Muscle layer of colon (tissue), 2 donors: ENCODE measurements around the gene LATS2.
"Not testable (repeated sequence)": the region's sequence is repeated elsewhere in the genome, so short reads cannot be mapped to it uniquely, and the experiment has no call there.

ENCODE experiments used
- H3K27ac ChIP-seq: one replicate; pipeline ENCODE4 v1.7.0; 2013; ENCODE audit warnings: low read depth, mild to moderate bottlenecking, low read length, moderate library complexity
- H3K27me3 ChIP-seq, 2 donors: one replicate each; pipeline ENCODE4 v1.7.0; 2013; ENCODE audit warnings: low read length in 2 of 2, mild to moderate bottlenecking in 2 of 2; ENCODE audit not compliant: insufficient read depth in 2 of 2, control insufficient read depth in 1 of 2
- H3K36me3 ChIP-seq: one replicate; pipeline ENCODE4 v1.7.0; 2013; ENCODE audit warnings: mild to moderate bottlenecking, low read length; ENCODE audit not compliant: insufficient read depth
- H3K4me1 ChIP-seq: one replicate; pipeline ENCODE4 v1.7.0; 2013; ENCODE audit warnings: mild to moderate bottlenecking, low read length; ENCODE audit not compliant: insufficient read depth
- H3K4me3 ChIP-seq, 2 donors: one replicate each; pipeline ENCODE4 v1.7.0; 2013; ENCODE audit warnings: low read length in 2 of 2, low read depth in 1 of 2, mild to moderate bottlenecking in 1 of 2, moderate library complexity in 1 of 2
- H3K9ac ChIP-seq: one replicate; pipeline ENCODE4 v1.7.0; 2013; ENCODE audit warnings: low read length
- H3K9me3 ChIP-seq: one replicate; pipeline ENCODE4 v1.7.0; 2013; ENCODE audit warnings: mild to moderate bottlenecking, low read length
- donor health status: abdominal sarcoma.
- donor health status: Adenocarcinoma of cecum.

LATS2 gene

DNA sequence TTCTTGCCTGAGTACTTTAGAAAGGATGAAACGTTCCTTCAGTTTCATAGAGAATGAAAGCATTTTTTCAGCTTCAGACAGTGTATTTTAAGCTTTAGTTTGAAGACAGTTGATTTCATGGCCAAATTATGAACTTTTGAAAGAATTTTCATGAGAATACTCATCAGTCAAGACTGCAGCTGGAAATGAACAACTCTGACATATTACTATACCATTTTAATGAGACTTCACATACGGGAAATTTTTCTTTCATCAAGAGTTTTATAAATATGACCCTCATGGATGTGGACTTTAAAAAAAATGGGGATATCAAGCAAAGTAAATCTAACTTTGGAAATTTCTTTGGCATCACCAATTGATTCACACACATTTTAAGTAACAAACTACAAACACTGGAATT, 6.4 kb downstream of the LATS2 start:
- no peaks in the 10 kb centered on the region for H3K9me3 ChIP-seq
- H3K9ac ChIP-seq, result peak overlapping the region; percentile 4
- H3K27ac ChIP-seq, result no peak overlapping the region
- peaks cover 60% of the 10 kb centered on the region for H3K4me1 ChIP-seq
- peaks cover 4% of the 10 kb centered on the region for H3K36me3 ChIP-seq
- H3K27me3 ChIP-seq, result no peaks in the 10 kb centered on the region
- H3K4me3 ChIP-seq, result no peak overlapping the region

DNA sequence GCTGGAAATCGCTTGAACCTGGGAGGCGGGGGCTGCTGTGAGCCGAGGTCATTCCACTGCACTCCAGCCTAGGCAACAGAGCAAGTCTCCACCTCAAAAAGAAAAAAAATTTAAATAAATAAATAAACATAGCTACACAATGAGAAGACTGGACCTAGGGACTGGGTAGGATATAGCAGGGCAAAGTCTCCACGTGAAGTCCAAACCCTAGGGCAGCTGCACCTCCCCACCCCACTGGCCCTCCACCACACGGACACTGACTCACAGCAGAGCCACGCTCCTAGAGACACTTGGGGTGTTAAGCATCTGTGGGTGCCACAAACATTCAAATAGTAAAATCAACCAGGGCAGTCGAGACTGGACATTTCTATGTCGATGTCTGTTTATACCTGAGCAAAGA, 7.1 kb downstream of the LATS2 start:
- peaks cover 60% of the 10 kb centered on the region for H3K4me1 ChIP-seq

DNA sequence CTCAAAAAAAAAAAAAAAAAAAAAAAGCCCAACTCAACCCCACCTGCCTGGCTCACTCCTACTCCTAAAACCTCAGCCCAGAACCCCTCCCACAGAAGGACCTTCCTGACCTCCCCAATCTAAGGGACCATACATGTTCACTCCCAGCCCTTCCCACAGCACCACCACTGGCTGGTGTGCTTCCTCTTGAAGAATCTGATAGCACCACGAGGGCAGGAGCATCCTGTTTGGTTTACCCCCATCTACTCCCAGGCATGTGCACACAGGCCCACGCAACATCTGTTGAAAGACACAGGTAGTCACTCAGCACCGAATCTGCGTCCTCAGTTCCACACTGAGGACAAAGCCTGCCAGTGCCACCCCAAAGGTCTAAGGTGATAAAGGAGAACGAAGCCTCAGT, 8.2 kb downstream of the LATS2 start:
- Histone ChIP-seq H3K27me3 (no peaks in the 10 kb centered on the region), H3K9me3 (no peaks in the 10 kb centered on the region), H3K36me3 (peaks cover 4% of the 10 kb centered on the region), H3K4me1 (peaks cover 62% of the 10 kb centered on the region), H3K9ac (no peak overlapping the region), H3K27ac (no peak overlapping the region), H3K4me3 (no peak overlapping the region)

More for the DNA sequence above, 7.1 kb downstream of the LATS2 start:
- peak overlapping the region; percentile 4 for H3K9ac ChIP-seq
- no peaks in the 10 kb centered on the region for H3K9me3 ChIP-seq
- no peak overlapping the region for H3K4me3 ChIP-seq
- H3K27ac ChIP-seq, result no peak overlapping the region
- H3K36me3 ChIP-seq, result peaks cover 4% of the 10 kb centered on the region
- no peaks in the 10 kb centered on the region for H3K27me3 ChIP-seq

DNA sequence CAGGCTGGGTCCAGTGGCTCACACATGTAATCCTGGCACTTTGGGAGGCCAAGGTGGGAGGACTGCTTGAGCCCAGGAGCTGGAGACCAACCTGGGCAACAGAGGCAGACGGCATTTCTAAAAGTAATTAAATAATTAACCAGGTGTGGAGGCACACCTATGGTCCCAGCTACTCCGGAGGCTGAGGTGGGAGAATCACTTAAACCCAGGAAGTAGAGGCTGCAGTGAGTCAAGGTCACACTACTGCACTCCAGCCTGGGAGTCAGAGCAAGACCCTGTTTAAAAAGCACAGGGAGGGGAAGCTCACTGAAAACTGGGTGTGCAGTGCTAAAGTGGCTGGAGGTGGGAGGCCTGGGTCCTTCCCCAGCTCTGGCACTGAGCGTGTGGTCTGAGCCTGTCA, 9.7 kb downstream of the LATS2 start:
- peaks cover 64% of the 10 kb centered on the region for H3K4me1 ChIP-seq

DNA sequence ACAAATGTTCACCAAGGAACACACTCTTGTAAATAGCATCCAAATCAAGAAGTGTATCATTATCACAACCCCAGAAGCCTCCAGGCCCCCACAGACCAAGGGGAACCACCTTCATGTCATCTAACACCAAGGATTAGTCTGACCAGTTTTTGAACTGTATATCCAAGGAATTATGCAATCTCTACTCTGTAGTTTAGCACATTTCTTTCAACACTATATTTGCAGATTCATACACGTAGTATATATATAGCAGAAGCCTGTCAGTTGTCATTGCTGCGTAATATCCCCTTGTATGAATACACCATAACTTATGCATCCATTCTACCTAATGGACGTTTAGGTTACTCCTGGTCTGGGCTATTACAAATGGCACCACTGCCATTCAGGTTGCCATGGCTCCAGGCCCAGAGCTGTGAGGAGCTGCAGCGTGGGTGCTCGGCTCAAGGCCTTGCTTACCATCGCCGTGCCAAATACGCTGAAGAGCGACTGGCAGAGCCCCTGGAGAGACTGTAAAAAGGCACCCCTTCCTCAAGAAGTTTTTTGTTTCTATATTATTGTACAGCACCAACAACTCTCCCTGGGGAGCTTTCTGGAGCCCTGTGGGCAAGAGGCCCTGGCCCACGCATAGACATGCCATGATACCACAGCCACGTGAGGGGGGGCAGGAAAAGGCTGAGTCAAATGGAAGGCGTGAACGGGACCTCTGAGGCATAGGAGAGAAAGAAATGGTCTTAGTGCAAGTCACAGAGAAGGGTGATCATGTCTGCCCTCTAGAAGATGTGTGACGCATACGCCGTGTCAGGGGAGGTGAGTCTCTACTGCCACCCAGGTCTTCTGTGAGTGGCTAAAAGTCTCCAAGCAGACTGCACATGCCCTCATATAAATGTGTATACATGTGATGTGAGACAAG, 10.8 kb downstream of the LATS2 start:
- H3K4me3 ChIP-seq, result no peak overlapping the region
- H3K4me1 ChIP-seq, result peaks cover 63% of the 10 kb centered on the region
- H3K27ac ChIP-seq, result no peak overlapping the region
- H3K36me3 ChIP-seq, result peaks cover 6% of the 10 kb centered on the region
- H3K9me3 ChIP-seq, result no peaks in the 10 kb centered on the region
- H3K9ac ChIP-seq, result no peak overlapping the region
- H3K27me3 ChIP-seq, result no peaks in the 10 kb centered on the region

More for the DNA sequence above, 9.7 kb downstream of the LATS2 start:
- Histone ChIP-seq H3K4me3 (no peak overlapping the region), H3K27ac (no peak overlapping the region), H3K27me3 (no peaks in the 10 kb centered on the region), H3K9me3 (no peaks in the 10 kb centered on the region), H3K9ac (no peak overlapping the region), H3K36me3 (peaks cover 4% of the 10 kb centered on the region)

DNA sequence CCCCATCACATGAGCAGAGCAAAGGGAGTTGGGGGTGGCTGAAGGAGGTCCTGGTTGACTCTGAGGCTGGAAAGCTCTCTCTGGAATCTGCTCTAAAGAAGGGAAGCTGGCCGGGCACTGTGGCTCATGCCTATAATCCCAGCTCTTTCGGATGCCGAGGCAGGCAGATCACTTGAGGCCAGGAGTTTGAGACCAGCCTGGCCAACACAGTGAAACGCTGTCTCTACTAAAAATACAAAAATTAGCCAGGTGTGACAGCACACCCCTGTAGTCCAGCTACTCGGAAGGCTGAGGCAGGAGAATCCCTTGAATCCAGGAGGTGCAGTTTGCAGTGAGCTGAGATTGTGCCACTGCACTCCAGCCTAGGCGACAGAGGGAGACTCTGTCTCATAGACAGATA, 11.7 kb downstream of the LATS2 start:
- H3K4me3 ChIP-seq, H3K27me3 ChIP-seq, H3K9me3 ChIP-seq, H3K36me3 ChIP-seq, H3K27ac ChIP-seq, H3K9ac ChIP-seq: not testable (repeated sequence)
- H3K4me1 ChIP-seq, result peaks cover 63% of the 10 kb centered on the region

DNA sequence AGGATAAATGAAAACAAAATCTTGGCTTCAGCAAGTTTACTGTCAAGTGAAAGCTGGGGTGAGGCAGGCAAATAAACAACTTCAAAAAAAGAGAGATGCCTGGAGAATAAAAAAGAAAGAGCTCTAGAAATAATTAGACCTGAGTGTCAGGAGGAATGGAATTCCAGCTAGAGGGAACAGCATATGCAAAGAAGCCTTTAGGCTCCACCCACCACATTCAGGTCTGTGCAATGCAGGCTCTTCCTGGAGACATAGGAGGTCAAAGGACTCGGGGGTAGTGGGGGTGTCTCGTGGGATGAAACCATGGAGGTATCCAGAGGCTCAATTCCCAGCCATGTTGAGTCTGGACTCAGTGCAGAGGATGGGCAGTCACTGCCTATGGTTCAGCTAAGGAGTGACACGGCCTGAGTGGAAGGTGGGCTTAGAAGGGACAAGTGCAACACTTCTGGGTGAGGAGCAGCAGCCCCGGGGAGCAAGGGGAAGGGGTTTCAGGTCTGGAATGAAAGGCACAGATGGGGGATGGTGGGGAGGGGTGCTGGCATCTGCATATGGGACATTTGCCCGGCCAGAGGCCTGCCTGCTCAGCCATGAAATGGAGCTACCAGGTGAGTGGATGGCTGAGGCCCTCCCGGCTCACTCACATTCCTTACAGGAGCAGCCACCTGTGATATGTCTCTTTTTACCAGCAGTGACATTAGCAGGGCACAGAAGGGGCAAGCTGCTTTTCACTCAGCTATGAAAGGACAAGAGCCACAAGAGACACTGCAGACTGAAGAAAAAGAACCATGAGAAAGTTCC, 12.3 kb downstream of the LATS2 start:
- H3K36me3 ChIP-seq, result peaks cover 8% of the 10 kb centered on the region
- no peaks in the 10 kb centered on the region for H3K27me3 ChIP-seq
- H3K9ac ChIP-seq, result no peak overlapping the region
- no peak overlapping the region for H3K27ac ChIP-seq
- no peaks in the 10 kb centered on the region for H3K9me3 ChIP-seq
- H3K4me1 ChIP-seq, result peaks cover 64% of the 10 kb centered on the region
- H3K4me3 ChIP-seq, result no peak overlapping the region

DNA sequence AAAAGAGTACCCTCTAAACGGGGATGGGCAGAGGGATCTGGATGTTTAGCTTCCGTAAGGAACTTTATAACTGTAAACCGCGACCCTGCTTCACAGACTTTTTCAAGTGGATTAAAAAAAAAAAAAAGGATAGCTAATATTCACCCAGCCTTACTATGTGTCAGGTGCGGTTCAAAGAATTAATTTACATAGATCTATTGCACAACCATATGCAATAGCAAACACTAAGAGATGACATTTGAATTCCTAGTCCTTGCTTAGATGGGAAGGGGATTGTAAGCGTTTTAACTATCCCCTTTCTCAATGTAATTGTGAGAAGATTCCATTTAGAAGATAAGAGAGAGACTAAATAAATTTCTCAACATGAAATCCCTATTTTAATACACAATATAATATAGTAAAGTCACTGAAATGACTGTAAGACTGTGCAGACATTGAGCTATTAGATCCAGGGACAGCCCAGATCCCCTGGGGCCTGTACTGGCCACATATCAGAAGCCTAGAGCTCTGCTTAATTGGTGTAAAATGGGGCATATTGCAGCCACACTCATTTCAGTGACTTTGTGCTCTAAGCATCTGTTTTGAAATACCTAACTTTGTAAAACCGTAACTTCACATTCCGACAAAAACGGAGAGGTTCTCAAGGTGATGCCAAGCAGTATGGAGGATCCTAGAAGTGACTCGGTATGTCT, 13.6 kb downstream of the LATS2 start:
- H3K27me3 ChIP-seq, result no peaks in the 10 kb centered on the region
- no peak overlapping the region for H3K27ac ChIP-seq
- H3K4me3 ChIP-seq, result no peak overlapping the region
- no peaks in the 10 kb centered on the region for H3K9me3 ChIP-seq
- peaks cover 69% of the 10 kb centered on the region for H3K4me1 ChIP-seq
- H3K36me3 ChIP-seq, result peaks cover 8% of the 10 kb centered on the region
- no peak overlapping the region for H3K9ac ChIP-seq

DNA sequence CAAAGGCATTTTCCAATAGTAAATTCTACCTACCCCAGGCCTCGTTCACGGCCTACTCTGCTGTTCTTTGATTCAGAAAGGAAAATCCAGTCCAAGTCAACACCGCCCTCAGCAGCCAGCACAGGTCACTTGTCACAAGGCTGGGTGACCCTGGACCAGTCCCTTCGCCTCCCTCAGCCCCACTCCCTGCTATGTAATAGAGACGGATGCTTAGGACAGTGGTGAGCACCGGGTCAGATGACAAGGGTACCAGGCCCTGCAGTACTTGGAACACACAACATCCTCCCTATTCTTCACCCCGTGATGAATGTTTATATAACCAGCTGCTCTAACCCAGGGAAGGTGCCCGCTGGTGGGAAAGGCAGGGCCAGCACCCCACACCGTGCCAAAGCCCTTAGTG, 14.3 kb downstream of the LATS2 start:
- Histone ChIP-seq H3K4me3 (no peak overlapping the region), H3K4me1 (peaks cover 72% of the 10 kb centered on the region), H3K36me3 (peaks cover 8% of the 10 kb centered on the region), H3K27me3 (no peaks in the 10 kb centered on the region), H3K27ac (no peak overlapping the region), H3K9ac (no peak overlapping the region), H3K9me3 (no peaks in the 10 kb centered on the region)

DNA sequence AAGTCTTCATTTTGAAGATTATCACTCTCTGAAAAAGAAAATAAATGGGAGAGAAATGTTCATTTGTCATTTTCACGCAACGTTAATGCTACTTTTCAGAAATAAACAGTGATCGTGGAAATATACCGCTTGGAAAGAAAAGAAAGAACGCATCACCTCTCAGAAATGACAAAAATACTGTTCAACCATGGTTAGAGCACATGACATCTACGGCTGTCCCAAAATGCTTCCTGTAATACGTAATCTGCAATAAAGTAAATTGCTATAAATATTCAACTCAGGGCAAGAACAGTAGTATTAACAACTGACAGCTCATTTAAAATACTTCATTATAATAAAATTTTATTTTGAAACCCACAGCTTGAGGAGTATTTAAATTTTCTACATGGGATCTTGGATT, 15.2 kb downstream of the LATS2 start:
- H3K4me3 ChIP-seq, result no peak overlapping the region
- peak overlapping the region; percentile 31 for H3K27ac ChIP-seq
- H3K4me1 ChIP-seq, result peaks cover 78% of the 10 kb centered on the region
- no peaks in the 10 kb centered on the region for H3K27me3 ChIP-seq
- no peak overlapping the region for H3K9ac ChIP-seq
- H3K9me3 ChIP-seq, result no peaks in the 10 kb centered on the region
- H3K36me3 ChIP-seq, result peaks cover 8% of the 10 kb centered on the region

DNA sequence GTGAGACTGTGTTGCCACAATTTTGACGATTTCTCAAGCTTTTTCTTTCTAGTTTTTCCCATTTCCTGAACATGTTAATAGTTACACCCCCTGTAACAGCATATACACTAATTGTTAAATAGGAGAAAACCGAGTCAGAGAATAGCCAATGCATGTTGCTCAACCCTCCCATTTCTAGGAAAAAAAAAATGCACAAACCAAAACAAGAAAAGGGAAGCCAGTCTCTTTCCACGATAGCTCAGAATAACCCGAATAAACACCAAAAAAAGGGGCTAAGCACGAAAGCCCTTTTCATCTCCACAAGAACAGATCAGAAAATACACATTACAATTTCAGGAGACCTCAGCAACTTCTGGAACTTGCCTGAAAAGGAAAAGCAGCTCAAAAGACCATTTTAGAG, 16.3 kb downstream of the LATS2 start:
- Histone ChIP-seq H3K36me3 (peaks cover 4% of the 10 kb centered on the region), H3K9me3 (no peaks in the 10 kb centered on the region), H3K4me3 (no peak overlapping the region), H3K27me3 (no peaks in the 10 kb centered on the region), H3K27ac (peak overlapping the region; percentile 39), H3K4me1 (peaks cover 78% of the 10 kb centered on the region), H3K9ac (no peak overlapping the region)
